Smooth muscle cell (in vitro differentiated cells): ENCODE measurements around the gene PIP5KL1. TPM values are rescaled to one million over a fixed set of nuclear protein-coding genes. Genes with fewer than 3 reads are reported as not detected.

Experiments
- DNase-seq: peaks from one replicate; lab custom pipeline; 2025; ENCODE audit not compliant: unreplicated experiment; lab: John Stamatoyannopoulos, UW
- H2AFZ ChIP-seq: fragments of 200-600 bp; sonication (generic); 2 replicates; pipeline ENCODE4 v1.6.0; 2016; ENCODE audit warnings: antibody characterized with exemption, low read depth, mild to moderate bottlenecking
- H3F3A ChIP-seq: fragments of 200-600 bp; sonication (generic); 2 replicates; pipeline ENCODE4 v1.6.0; 2017; ENCODE audit warnings: antibody characterized with exemption, low read depth
- H3K27ac ChIP-seq: fragments of 200-600 bp; sonication (generic); 2 replicates; pipeline ENCODE4 v1.5.1; 2016; ENCODE audit warnings: low read depth, mild to moderate bottlenecking
- H3K27me3 ChIP-seq: fragments of 200-600 bp; sonication (generic); 2 replicates; pipeline ENCODE4 v1.6.1; 2016; ENCODE audit warnings: low read depth, mild to moderate bottlenecking
- H3K36me3 ChIP-seq: fragments of 200-600 bp; sonication (generic); 2 replicates; pipeline ENCODE4 v1.5.1; 2016; ENCODE audit warnings: low read depth
- H3K4me1 ChIP-seq: fragments of 200-600 bp; sonication (generic); 2 replicates; pipeline ENCODE4 v1.5.1; 2016; ENCODE audit warnings: low read depth
- H3K4me2 ChIP-seq: fragments of 200-600 bp; sonication (generic); 2 replicates; pipeline ENCODE4 v1.6.0; 2016; ENCODE audit warnings: mild to moderate bottlenecking
- H3K4me3 ChIP-seq: fragments of 200-600 bp; sonication (generic); 2 replicates; pipeline ENCODE4 v1.5.1; 2016; ENCODE audit warnings: mild to moderate bottlenecking
- H3K79me2 ChIP-seq: fragments of 200-600 bp; sonication (generic); 2 replicates; pipeline ENCODE4 v1.6.0; 2016; ENCODE audit warnings: low read depth, mild to moderate bottlenecking
- H3K9ac ChIP-seq: fragments of 200-600 bp; sonication (generic); 2 replicates; pipeline ENCODE4 v1.6.0; 2016; ENCODE audit warnings: low read depth
- H3K9me3 ChIP-seq: fragments of 200-600 bp; sonication (generic); replicated peaks from 2 replicates; pipeline ENCODE4 v1.5.1; 2016; ENCODE audit warnings: low read depth
- H4K20me1 ChIP-seq: fragments of 200-600 bp; sonication (generic); 2 replicates; pipeline ENCODE4 v1.6.0; 2016; ENCODE audit warnings: low read depth
- CTCF ChIP-seq: fragments of 200-600 bp; sonication (generic); IDR thresholded peaks from 2 replicates; pipeline ENCODE4 v1.5.1; 2017; ENCODE audit warnings: borderline replicate concordance, mild to moderate bottlenecking, antibody characterized with exemption; ENCODE audit not compliant: insufficient read depth, poor library complexity, severe bottlenecking
- WGBS: methylation state at CpG from one replicate; pipeline ENCODE4 v1.1.7; 2016; ENCODE audit warnings: low lambda C conversion rate; 5-methylcytosine and 5-hydroxymethylcytosine counted together
- polyA plus RNA-seq: library from polyadenylated mRNA; unstranded; fragments of >200 nt; fragmentation: Nextera tagmentation; extraction: Ambion mirVana; gene quantifications from 2 replicates; pipeline ENCODE4 v1.2.1, GENCODE V29; 2016
- total RNA-seq: library from RNA; depleted of rRNA; stranded (reverse); fragments of >200 nt; gene quantifications from 2 replicates; pipeline ENCODE4 v1.2.3, GENCODE V29; 2014

PIP5KL1 gene
- total and polyA plus RNA-seq, 2 experiments from 2014 or later: 1.1 to 2.7 TPM

- no peak for DNase-seq
- WGBS: 98% methylated on average over 4 of the region's 4 CpGs
- peaks cover 98% of the 10 kb centered on the region for H3K79me2 ChIP-seq
Measured at GRCh38 chr9:127959398-127959797, 28.8 kb upstream of the PIP5KL1 start.

GRCh38 chr9:127958728-127959127 is 28.2 kb upstream of the PIP5KL1 start:
- H3K4me2 ChIP-seq: no peak overlapping the region
- H3K4me3 ChIP-seq: no peak overlapping the region
- no peaks in the 10 kb centered on the region for H3K27me3 ChIP-seq
- H2AFZ ChIP-seq: no peak overlapping the region
- H3K79me2 ChIP-seq: peaks cover 98% of the 10 kb centered on the region
- peaks cover 16% of the 10 kb centered on the region for H3K4me1 ChIP-seq
- no peak for TF ChIP-seq CTCF
- WGBS: 97% methylated on average over 1 of the region's 1 CpG
- H3K36me3 ChIP-seq: no peaks in the 10 kb centered on the region
- H3K27ac ChIP-seq: no peak overlapping the region
- DNase-seq: no peak
- H4K20me1 ChIP-seq: peaks cover 38% of the 10 kb centered on the region
- no peaks in the 10 kb centered on the region for H3K9me3 ChIP-seq
- H3K9ac ChIP-seq: no peak overlapping the region
- H3F3A ChIP-seq: no peaks in the 10 kb centered on the region

More at GRCh38 chr9:127959398-127959797, 28.8 kb upstream of the PIP5KL1 start:
- H3K4me1 ChIP-seq: peaks cover 16% of the 10 kb centered on the region
- H3K9ac ChIP-seq: no peak overlapping the region
- peaks cover 31% of the 10 kb centered on the region for H4K20me1 ChIP-seq
- no peaks in the 10 kb centered on the region for H3F3A ChIP-seq
- no peak for TF ChIP-seq CTCF
- H2AFZ ChIP-seq: no peak overlapping the region
- no peak overlapping the region for H3K4me3 ChIP-seq
- no peak overlapping the region for H3K27ac ChIP-seq
- H3K36me3 ChIP-seq: no peaks in the 10 kb centered on the region
- H3K27me3 ChIP-seq: no peaks in the 10 kb centered on the region
- H3K9me3 ChIP-seq: no peaks in the 10 kb centered on the region
- H3K4me2 ChIP-seq: no peak overlapping the region

- no peak overlapping the region for H3K9ac ChIP-seq
- H3K4me3 ChIP-seq: no peak overlapping the region
- H3K79me2 ChIP-seq: peaks cover 79% of the 10 kb centered on the region
- 64% methylated on average over 12 of the region's 12 CpGs for WGBS
- TF ChIP-seq CTCF: peak; percentile 3
- no peak for DNase-seq
- H3K36me3 ChIP-seq: no peaks in the 10 kb centered on the region
- peaks cover 60% of the 10 kb centered on the region for H4K20me1 ChIP-seq
- no peaks in the 10 kb centered on the region for H3K9me3 ChIP-seq
- no peaks in the 10 kb centered on the region for H3F3A ChIP-seq
- no peak overlapping the region for H2AFZ ChIP-seq
- peak overlapping the region; percentile 49 for H3K27ac ChIP-seq
- no peak overlapping the region for H3K4me2 ChIP-seq
- H3K4me1 ChIP-seq: peaks cover 3% of the 10 kb centered on the region
- no peaks in the 10 kb centered on the region for H3K27me3 ChIP-seq
Measured at GRCh38 chr9:127955294-127956015, 24.9 kb upstream of the PIP5KL1 start.

GRCh38 chr9:127954831-127955293 is 24.3 kb upstream of the PIP5KL1 start:
- Histone ChIP-seq H3K27ac (no peak overlapping the region), H3K27me3 (no peaks in the 10 kb centered on the region), H4K20me1 (peaks cover 65% of the 10 kb centered on the region), H3K79me2 (peaks cover 77% of the 10 kb centered on the region), H3K4me3 (no peak overlapping the region), H2AFZ (no peak overlapping the region), H3K4me2 (no peak overlapping the region), H3K9me3 (no peaks in the 10 kb centered on the region), H3F3A (no peaks in the 10 kb centered on the region), H3K4me1 (no peaks in the 10 kb centered on the region), H3K36me3 (no peaks in the 10 kb centered on the region), H3K9ac (no peak overlapping the region)
- no peak for DNase-seq
- TF ChIP-seq CTCF: no peak
- WGBS: 94% methylated on average over 13 of the region's 13 CpGs
